Peyer's patch (tissue), 4 donors: ENCODE results near the gene GPR89B.
"Not testable (repeated sequence)": the region's sequence is repeated elsewhere in the genome, so short reads cannot be mapped to it uniquely, and the experiment has no call there.

Experiments
- POLR2A ChIP-seq, 2 donors: fragments of 450-650 bp; IDR thresholded peaks; one replicate each; pipeline ENCODE4 v1.5.1; 2017; ENCODE audit warnings: antibody characterized with exemption in 2 of 2, mild to moderate bottlenecking in 2 of 2, moderate library complexity in 2 of 2
- TF ChIP-seq, protein P1 (sequence below), 6 experiments: fragments of 450-650 bp in 4 of 6; fragments of 200-600 bp in 2 of 6; sonication (generic) in 1 of 6; IDR thresholded peaks; one replicate each; pipeline ENCODE4 v1.5.1; 2017 to 2019; ENCODE audit warnings: antibody characterized with exemption in 6 of 6, mild to moderate bottlenecking in 3 of 6, moderate library complexity in 1 of 6

- TF ChIP-seq, protein P1, sequence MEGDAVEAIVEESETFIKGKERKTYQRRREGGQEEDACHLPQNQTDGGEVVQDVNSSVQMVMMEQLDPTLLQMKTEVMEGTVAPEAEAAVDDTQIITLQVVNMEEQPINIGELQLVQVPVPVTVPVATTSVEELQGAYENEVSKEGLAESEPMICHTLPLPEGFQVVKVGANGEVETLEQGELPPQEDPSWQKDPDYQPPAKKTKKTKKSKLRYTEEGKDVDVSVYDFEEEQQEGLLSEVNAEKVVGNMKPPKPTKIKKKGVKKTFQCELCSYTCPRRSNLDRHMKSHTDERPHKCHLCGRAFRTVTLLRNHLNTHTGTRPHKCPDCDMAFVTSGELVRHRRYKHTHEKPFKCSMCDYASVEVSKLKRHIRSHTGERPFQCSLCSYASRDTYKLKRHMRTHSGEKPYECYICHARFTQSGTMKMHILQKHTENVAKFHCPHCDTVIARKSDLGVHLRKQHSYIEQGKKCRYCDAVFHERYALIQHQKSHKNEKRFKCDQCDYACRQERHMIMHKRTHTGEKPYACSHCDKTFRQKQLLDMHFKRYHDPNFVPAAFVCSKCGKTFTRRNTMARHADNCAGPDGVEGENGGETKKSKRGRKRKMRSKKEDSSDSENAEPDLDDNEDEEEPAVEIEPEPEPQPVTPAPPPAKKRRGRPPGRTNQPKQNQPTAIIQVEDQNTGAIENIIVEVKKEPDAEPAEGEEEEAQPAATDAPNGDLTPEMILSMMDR (IDR thresholded peaks at IDR 0.05): not testable (repeated sequence)
- not testable (repeated sequence) for TF ChIP-seq POLR2A (IDR thresholded peaks at IDR 0.05)
These were observed 79.5 kb downstream of the GPR89B start for GRCh38 chr1:148007724-148008123.
